ENCODE measurements around the gene TRPM3.

The TRPM3 gene

DNA sequence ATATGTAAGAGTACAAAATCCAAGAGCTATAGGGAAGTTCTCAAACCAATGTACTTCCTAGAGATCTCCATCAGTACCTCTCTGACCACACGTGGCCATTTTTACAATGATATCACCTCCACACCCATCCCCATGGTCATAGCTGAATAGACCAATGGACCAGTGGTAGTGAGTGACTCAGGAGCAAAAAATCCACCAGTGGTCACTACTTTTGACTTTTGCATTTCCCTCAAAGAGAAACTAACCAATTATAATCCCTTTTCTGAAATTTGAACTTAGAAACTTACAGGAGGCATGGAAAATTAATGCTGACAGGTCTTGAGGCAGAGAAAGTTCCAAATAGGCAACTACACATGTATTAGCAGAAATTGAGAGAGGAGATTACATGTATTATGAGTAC, 238.4 kb downstream of the TRPM3 start:
- no peak for DNase-seq

DNA sequence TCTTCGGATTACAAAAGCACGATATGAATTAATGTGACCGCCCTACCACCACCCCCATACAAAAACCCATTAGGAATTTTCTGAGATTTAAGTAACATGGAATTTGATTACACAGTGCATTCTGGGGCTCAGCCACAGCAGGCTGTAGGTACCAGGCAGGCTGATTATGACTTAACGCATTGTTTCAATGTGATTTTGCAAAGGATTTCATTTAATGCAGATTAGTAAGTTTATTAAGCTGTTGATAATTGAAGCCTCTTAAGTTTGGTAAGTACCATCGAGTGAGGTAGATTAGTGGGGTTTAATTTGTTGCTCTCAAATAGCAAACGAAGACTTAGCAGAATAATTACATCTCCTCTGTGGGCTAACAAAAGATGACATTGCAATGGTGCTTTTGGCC, 240.1 kb downstream of the TRPM3 start:
- no peak for DNase-seq

DNA sequence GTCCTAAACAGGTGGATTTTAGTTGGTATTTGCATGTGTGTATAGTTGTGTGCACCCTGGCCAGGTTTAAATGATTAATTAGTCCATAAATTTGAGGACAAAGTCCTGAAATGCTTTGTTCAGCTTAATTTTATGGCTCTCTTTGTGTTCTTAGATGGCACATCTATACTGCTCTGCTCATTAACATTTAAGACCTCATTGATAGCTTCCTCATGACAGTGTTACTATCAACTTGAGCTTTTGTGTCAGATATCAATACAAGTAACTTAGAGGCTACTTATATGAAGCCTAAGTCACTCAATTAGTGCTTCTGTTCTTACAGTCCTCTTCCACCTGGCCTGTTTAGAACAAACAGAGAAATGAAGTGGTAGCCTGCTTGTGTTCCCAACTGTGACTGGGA, 240.9 kb downstream of the TRPM3 start:
- no peak for DNase-seq

DNA sequence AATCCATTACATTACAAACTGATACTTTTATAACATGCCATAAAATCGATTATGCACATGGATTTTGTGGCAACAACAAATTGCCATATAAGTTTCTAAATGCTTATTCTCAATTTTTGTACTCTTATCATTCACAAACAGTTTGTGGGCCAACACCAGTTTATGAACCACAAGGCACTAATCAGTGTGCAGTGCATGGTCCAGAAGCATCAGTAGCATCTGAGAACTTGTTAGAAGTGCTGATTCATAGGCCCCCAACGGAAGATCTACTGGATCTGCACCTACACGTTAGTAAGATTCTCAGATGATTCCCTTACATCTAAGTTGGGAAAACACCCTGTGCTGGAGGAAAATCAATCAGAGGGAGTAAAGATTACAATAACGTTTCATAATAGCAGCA, 242.8 kb downstream of the TRPM3 start:
- DNase-seq: no peak

DNA sequence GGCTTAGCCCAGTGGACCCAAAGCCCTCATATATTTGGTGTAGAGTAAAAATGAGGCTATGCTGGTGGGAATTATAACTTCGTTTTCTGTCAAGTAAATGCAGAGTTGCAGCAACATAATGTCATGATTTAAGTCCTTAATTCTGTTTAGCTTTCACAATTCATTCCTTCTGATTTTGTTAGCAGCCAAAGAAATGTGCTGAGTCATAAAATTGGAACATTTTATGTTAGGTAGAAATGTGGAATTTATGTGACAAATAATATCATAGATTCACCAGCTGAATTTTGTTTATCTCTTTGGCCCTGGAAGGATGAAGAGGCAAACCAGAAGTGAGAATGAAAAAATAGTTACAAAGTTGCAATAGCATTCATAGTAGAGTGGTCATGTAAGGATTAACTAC, 247.0 kb downstream of the TRPM3 start:
- DNase-seq: no peak

DNA sequence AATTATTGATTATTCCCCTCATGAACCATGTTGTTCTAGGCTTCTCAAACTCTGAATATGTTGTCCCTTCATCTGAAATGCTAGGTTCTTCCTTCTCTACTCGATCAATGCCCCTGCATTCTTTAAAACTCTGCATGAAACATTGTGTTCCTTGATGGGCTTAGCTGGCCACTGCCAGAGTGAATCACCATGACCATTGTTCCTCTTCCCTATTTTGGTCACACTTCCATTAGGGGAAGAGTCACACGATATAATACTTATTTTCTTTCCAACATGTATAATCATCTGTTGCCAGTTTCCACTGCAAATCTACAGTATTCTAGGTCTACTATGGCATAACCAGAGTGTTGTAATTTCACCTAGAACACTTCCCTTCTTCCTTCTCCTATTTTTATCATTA, 247.9 kb downstream of the TRPM3 start:
- no peak for DNase-seq

DNA sequence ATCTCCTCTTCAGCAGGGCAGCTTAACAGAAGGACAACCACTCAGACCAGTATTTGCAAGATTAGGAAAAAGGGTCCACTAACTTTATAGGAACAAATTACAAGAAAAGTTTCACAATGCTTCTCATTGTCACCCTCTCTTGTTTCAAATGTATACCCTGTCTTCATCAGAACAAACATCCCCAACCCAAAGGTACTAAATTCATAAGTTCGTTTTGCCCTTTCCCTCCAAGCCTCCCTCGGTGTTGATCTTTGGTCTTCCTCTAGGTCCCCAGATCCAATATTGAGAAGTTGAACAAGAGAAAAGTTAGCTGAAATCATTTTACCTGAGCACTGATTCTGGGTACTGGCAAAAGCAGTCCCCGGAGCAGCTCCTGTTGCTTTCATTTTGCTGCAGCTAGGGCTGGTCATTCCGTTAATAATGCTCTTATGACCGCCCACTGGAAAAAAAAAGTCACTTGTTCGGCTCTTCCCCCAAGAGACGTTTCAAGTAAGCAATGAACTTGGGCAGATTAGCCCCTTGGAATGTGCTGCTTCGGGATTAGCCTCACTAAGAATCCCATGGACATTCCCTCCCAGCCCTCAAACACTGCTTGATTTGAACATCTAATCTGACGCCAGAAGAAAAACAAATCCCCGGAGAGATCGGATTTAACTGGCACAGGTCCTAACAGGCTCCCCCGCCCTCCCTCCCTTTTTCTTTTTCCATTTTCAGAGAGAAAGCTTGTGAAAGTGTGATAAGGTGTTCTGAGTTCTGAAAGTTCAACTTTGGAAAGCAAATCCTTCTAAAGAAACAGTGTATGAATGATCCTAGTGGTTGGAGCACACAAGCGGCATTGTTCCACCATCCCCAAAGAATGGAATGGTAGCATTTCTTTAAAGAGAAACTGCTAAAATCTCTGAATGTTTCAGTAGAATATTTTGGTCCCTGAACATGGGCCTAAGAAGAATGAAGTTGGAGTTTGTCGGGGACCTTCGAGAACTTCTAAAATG, 252.5 kb downstream of the TRPM3 start:
- no peak for DNase-seq

DNA sequence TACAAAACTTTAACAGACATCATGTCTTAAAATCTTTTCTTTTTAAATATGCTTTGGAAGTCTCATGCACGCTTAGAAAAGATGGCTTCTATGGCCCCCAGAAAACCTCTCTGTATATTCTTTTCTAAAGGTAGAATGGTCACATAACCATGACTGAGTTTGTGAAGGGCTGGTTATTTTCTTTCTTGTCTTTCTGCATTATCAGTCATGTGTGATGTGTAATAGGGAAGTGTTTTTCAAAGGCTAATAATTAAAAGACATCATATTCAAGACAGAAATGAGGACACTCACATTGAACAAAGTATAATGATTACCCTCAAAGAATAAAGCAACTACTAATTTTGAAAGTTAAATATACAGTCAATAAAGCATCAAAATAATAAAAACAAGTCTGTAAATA, 253.4 kb downstream of the TRPM3 start:
- DNase-seq: no peak

DNA sequence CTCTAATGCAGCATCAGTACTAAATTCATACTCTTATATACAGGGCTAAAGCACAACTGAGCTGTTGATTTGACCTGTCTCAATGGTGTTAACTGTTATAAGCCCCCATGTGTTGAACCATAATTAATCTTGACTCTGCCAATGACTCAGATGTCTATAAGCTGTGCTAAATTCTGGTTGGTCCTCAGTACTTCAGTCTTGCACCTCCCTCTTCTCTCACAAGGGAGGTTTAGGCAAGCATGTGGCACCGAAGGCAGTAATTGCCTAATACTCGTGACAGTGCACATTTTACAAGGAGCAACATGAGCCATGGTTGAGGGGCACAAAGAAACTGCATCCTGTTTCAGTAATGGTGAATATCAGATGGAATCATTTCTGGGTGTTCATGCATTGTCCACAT, 255.9 kb downstream of the TRPM3 start:
- no peak for DNase-seq

DNA sequence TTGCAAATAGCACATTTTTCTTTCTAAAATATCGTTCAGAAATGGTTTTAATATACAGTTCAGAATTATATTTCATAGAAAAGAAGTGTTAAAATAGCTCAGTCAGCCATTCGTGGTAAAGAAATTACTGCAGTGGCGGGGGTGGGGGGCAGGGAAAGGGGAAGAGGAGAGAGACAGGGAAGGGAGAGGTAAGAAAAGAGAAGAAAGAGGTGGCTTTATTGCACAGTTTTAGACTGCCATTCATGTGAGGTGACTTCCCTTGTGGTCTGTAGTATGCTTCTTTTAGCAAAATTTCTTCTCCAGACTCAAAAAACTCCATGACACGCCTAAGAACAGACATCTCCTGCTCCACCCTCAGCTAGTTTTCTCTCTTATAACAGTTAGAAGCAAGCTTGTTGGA, 259.6 kb downstream of the TRPM3 start:
- DNase-seq: no peak

DNA sequence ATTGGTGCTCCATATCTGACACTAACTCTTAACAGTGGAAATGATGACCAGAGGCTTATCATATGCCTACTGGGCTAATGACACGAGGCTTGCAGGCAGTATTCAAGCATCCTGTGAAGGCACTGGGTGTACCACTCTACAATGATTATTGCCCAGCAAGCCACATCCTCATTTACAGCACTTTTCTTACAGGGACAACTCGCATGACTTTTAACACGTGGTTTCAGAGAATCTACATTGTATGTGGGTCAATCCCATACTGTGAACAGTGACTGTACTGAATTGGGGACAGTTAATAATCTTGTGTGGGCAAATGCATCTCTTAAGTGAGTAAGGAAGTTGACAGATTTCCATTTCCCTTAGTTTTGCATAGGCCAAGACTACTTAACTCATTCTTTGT, 260.0 kb downstream of the TRPM3 start:
- DNase-seq: no peak

DNA sequence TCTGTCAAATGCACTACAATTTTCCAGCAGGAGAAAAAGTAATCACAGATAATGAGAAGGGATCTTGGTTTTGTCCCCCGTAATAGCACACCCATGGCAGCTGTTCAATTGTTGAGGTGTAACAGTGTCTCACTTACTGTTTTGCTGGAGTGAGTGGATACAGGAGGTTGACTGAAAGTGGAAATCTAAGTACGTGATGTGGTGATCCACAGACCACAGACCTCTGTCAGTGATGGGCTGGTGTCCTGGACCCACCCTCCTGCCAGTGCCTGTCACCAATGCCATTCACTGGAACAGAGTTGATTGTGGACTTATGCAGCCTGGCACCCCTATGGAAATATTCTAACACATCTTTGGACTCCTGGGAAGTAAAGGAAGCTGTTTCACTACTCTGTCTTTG, 261.7 kb downstream of the TRPM3 start:
- no peak for DNase-seq

DNA sequence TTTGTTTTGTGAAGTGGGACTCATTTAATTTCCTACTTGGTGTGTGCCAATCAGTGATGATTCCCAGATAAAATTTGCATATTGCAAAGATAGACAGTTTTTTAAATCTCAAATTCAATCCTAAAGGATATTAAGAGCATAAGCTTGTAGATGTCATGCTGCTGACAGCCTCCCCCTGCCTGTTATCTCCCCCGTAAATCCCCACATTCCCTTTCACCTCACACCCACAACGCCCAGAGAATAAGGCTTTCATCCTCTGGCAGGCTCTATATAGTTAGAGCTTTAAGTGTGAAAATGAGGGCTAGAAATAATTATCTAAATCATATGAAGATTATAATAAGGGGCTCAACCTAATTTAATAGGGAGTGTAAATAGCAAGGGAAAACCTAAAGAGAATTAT, 265.0 kb downstream of the TRPM3 start:
- DNase-seq: no peak

DNA sequence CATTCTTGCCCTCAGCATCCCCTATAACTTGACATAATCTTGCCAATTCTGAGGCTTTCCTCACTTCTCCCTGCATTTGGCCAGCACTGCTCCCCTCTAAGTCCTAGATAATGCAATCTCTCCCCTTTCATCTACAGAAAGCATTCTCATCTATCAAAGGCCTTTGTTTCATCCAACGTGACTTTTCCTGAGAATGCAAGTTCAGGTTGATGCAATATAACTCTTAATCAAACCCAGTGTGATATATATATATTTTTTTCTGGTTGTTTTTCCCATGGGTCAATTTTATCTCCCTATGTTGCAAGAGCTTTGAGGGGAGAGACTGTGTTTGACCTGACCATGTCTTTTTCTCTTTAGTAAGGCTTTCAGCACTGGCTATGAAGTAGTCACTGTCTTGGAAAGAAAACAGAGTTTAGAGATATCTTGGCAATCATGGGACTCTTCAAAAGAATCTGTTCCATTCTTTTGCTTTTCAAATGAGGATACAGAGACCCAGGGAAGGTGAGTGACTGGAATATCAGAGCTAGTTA, 268.6 kb downstream of the TRPM3 start:
- DNase-seq: no peak

DNA sequence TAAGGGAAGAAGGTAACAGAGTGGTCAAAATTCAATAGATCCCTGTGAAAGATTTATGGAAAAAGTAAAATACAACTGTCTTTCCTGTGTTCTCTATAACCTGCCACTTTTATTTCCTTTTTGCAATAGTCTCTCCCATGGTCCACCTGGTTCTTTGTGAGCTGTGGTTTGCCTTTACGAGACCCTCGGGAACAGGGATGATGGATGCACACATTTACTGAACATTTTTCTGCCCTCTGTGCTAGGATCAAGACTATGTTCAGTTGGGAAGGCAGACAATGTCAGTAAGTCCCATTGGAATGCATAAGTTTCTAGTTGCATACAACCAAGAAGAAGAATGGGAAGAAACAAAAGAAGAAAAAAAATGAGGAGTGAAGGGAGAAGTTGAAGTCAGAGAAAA, 281.2 kb downstream of the TRPM3 start:
- DNase-seq: no peak

DNA sequence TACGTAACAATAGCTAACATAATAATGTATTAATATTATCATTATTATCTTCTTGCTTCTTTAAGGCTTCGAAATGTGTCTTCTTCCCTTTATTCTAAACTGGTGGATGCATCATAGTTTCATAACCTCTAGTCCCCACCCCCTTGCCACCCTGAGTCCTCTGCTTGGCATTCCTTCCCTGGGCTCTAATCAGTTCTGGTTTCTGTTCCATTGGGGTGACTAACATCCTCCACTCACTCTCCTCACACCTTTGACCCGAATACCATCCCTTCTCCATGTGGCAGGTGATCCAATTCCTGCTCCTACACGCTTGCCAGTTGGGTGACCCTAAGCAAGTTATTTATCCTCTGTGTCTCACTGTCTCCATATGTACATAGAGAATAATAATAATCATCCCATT, 286.1 kb downstream of the TRPM3 start:
- no peak for DNase-seq

DNA sequence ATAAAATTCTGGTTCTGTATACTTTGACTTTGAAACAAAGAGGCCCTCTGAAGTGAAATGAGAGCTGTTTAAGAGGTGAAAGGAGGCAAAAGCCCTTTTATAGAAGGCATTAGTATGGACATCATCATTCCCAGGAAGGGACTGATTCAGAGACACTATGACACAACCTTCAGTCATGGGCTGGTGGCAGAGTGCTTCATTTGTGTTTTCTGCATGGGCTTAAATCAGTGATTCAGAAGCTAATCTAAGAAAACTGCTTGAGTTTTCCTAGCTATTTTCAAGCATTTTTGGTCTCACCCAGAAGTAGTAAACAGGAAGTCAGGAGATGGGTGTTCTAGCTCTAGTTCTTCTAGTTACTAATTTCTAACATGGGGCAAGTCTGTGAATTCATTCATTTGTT, 288.9 kb downstream of the TRPM3 start:
- no peak for DNase-seq

DNA sequence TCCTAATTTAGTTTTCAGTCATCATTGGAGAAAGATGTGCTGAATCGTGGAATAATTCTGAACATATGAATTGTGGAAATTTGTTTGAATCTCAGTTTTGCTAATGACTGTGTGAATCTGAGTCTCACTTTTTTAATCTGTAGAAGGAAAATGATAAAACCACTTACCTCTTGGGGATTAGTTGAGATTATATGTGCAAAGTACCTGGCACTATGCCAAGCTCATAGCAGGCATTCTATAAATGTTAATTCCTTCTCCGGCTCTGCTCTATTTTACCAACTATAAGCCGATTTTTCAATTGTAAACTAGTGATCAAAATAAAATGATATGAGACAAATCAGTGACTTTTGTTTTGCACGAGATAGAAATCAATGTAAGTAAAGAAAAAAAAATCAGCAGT, 290.8 kb downstream of the TRPM3 start:
- DNase-seq: no peak

DNA sequence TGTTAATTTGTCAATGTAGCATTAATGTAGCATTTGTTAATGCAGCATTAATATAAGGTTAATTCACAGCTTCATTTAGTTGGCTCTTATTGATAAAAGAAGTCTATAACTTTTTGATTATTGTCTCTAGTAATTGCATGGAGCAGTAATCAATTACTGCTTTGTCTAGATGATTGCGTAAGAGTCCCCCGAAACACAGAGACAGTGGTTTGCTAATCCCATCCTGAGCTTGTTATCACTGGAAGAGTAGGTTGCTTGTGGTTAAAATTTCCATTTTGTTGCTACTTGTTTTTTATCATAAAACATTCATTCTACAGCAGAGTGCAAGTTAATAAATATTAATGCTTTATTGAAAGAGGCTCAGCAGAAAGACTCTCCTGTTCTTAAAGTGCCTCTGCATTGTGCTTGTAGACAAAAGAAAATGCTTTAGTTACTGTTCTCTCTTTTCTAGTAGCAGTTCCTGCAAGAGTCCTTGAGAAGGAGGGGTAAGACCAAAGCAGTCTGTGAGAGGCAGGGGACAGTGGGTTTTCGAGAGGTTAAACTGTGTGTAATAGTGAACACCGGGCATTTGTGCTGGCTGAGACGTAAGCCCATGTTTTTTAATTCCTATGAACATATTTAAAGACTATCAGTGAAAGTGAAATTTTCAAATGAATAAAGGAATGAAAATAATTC, 291.7 kb downstream of the TRPM3 start:
- DNase-seq: no peak

DNA sequence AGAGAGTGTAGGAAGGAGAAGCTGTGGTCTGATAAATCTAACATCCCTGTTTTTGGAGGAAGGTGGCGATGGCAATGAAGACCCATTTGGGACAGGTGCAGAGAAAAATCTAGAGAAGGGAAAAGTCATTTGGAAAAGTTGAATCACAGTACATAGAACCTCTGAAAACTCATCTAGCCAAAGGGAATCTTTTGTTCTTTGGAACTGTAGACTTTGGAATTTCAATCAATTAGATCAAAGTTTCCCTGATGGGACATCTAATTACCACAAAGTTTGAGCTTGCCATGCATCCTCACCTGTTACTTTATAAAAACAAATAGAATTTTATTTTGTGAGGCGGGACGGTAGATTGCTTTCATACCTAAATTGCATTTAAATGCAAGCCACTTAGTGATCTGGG, 294.9 kb downstream of the TRPM3 start:
- no peak for DNase-seq

DNA sequence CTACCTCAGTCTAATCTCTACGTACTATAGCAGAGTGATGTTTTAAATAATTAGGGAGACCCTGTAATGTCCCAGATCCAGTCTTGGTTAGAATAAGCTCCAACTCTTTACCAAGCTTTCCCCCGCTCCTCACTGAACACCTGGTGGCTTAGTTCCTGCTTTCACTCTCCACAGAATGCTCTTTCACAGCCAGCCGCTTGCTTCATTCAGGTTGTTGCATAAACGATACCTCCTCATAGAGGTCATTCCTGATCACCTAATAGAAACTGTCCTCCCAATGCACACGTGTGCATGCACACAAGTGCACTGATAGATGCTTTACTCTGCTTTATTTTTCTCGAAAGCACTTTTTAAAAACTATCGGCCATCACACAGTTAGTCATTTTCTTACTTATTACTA, 298.1 kb downstream of the TRPM3 start:
- DNase-seq: no peak

DNA sequence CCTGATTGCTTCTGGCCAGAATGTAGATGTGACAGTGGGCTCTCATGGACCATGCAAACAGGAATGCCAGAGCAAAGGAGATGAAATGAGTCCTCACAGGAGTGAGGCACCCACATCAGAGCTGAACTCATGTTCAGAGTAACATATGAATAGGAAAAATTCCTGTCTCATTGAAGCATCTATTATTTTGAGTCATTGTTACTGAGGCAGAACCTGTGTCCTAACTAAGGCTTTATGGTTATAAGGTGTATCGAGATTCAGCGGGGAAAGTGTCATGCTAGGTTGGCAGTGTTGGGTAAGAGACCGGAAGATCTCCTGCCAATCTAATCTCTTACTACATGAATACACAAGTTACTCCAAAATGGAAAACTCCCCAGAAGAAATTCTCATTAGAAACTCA, 304.1 kb downstream of the TRPM3 start:
- DNase-seq: no peak

DNA sequence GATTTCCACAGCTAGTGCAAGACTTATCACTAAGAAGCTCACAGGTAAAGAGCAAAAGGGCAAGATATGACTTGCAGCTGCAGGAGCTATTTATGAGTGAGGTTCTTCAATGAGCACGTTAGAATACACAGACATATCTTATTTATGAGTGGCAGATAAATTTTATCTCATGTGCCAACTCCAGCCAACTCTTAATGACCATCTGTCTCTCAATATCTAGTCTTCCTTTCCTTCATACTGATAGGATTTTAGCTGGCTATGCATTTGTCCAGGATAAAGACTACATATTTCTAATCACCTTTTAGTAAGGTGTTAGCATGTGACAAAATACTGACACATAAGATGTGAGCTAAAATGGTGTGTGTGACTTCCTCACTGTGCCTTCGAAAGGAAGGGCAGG, 304.5 kb downstream of the TRPM3 start:
- no peak for DNase-seq

DNA sequence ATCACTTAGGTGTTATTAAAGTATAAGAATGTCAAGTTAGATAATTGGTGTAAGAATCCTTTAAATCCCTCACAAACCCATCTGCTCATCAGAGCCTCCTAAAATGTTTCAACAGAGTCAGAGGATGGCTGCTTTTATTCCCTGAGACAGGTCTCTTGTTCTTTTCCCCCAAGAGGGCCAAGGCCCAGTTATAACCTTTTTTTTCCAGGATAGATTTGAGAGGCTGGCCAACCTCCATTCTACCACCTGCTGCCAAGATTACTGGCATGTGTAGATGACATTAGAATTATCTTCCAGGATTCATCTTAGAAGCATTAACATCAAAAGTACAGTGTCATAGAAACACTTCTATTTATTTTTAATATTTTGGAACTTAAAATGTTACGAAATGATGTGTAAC, 305.1 kb downstream of the TRPM3 start:
- no peak for DNase-seq
